Measurements from ENCODE around the gene ZBTB17. TPM values are rescaled to one million over a fixed set of nuclear protein-coding genes. Genes with fewer than 3 reads are reported as not detected.

ZBTB17 gene
- total and polyA plus RNA-seq, 9 of the 15 experiments (the other 6 are each of a cell fraction or from before 2014, with no cell fraction given): 1.1 to 53.4 (median 29.6) TPM

GRCh38 chr1:15989776-15990175 is 13.9 kb upstream of the ZBTB17 start (continued):
- TF ChIP-seq NFRKB (IDR thresholded peaks at IDR 0.05; ENCODE audit: low read depth) (no peak), CBFB (CRISPR knock-in tag; IDR thresholded peaks at IDR 0.05) (no peak), NR2C2 (CRISPR knock-in tag; IDR thresholded peaks at IDR 0.05) (no peak), NR2C2 (tag; IDR thresholded peaks at IDR 0.05) (no peak), POLR2H (tag; IDR thresholded peaks at IDR 0.05; ENCODE audit: low read depth) (no peak), ZNF133 (CRISPR knock-in tag; IDR thresholded peaks at IDR 0.05) (no peak)

DNA sequence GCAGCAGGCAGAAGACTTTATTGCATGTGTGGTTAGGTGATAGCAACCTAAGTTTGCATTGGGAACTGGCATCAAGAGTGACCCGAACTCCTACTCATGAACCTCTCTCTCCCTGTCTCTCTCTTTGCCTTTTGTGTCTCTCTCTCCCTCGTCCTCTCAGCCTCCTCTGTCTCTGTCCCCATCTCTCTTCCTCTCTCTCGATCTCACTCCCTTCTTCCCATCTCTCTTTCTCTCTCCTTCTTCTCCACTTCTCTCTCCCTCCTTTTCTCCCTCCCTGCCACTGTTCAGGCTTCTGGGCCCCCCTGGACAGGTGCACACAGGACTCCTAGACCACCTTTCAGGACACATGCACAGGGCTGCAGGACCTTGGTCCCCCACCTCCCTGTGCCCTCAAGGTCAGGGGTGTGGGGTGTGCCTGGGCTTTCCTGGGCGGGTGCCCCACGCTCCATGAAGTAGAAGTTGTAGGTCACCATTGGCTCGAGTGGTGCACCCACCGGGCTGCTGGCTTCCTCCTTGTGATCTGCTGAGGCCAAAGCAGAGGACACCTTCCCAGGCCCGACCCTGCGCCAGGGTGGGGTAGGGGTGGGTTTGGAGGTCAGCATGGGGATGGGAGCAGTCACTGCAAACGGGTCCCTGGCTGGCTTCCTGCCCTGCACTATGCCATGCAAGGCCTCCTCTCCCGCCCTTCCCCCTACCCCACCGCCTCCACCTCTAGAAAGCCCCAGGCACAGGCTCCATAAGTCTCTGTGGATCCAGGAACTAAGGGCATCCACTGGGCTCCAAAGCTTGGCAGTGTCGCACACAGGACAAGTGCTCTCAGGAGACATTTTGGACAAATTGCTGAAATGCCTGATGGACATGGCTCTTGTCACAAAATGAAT is 13.2 kb upstream of the ZBTB17 start:
- Histone ChIP-seq H3K9me3 (replicated peaks; ENCODE audit: control insufficient read depth, insufficient read depth, low read depth, low read length) (no peaks in the 10 kb centered on the region), H3K79me2 (ENCODE audit: control insufficient read depth, insufficient read depth, low read length) (no peaks in the 10 kb centered on the region), H3K36me3 (ENCODE audit: control insufficient read depth, insufficient read depth, low read length) (no peaks in the 10 kb centered on the region), H3K4me1 (replicated peaks in 1 of 2; ENCODE audit: control insufficient read depth in 2 of 2, insufficient read depth in 2 of 2, low read length in 2 of 2) (peaks cover 0 to 23% of the 10 kb centered on the region in 2 experiments; a peak in 2 of 5 replicates), H4K20me1 (replicated peaks; ENCODE audit: control insufficient read depth, insufficient read depth, low read length) (no peaks in the 10 kb centered on the region), H3K4me3 (no peak overlapping the region), H3K27ac (ENCODE audit: extremely low read depth, low read depth, low read length) (no peak overlapping the region), H3K4me2 (ENCODE audit: insufficient read depth, low read length) (no peak overlapping the region), H3K27me3 (ENCODE audit: control insufficient read depth in 2 of 2, insufficient read depth in 2 of 2, low read length in 2 of 2) (peaks cover 5 to 9% of the 10 kb centered on the region in 2 experiments; a peak in 3 of 5 replicates), H3K9me1 (ENCODE audit: control insufficient read depth, insufficient read depth, low read length) (no peaks in the 10 kb centered on the region), H2AFZ (ENCODE audit: low read depth, low read length) (no peak overlapping the region), H3K9ac (ENCODE audit: insufficient read depth in 1 of 2, low read depth in 2 of 2, low read length in 2 of 2) (no peak overlapping the region)
- no peak for FAIRE-seq
- BruUV-seq (replicated peaks): no TSS peak
- ChIA-PET CTCF (ENCODE audit: low intra/inter-chr PET ratio) (no interaction called here), POLR2A (interaction anchor here (0.6 to 1.0 kb wide), 2 partner anchors 13 to 1995 kb away, joined by 3 to 4 read pairs; partner anchors contain the start of gene ZBTB17)
- DNase-seq (ENCODE audit: extremely low read depth in 1 of 4, low spot score in 3 of 4): peak in 1 of 4 experiments; percentile 7
- no peak for ATAC-seq
- intact Hi-C loops (cut with micrococcal nuclease): no loop called here
- WGBS (ENCODE audit: insufficient coverage, low coverage, missing lambda C conversion rate): 15% methylated on average over 10 of the region's 13 CpGs
- in situ Hi-C loops (cut with MboI): no loop called here
- no peak for TF ChIP-seq PYGO2 (tag; IDR thresholded peaks at IDR 0.05)
- TF ChIP-seq, protein P1, sequence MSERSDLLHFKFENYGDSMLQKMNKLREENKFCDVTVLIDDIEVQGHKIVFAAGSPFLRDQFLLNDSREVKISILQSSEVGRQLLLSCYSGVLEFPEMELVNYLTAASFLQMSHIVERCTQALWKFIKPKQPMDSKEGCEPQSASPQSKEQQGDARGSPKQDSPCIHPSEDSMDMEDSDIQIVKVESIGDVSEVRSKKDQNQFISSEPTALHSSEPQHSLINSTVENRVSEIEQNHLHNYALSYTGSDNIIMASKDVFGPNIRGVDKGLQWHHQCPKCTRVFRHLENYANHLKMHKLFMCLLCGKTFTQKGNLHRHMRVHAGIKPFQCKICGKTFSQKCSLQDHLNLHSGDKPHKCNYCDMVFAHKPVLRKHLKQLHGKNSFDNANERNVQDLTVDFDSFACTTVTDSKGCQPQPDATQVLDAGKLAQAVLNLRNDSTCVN (CRISPR knock-in tag; IDR thresholded peaks at IDR 0.05): peak; percentile 75; the same call in 1 of the 2 replicates
- no peak for TF ChIP-seq BRD9 (IDR thresholded peaks at IDR 0.05; ENCODE audit: low read depth, partially characterized antibody)
- no peak for TF ChIP-seq POLR2AphosphoS5 (IDR thresholded peaks at IDR 0.05; ENCODE audit: control insufficient read depth, insufficient read depth, low read depth, low read length)
- no peak for TF ChIP-seq ETV1 (tag; conservative IDR thresholded peaks at IDR 0.05; ENCODE audit: low read depth)
- TF ChIP-seq ZNF3 (CRISPR knock-in tag; IDR thresholded peaks at IDR 0.05): no peak
- no peak for TF ChIP-seq ZNF146 (CRISPR knock-in tag; IDR thresholded peaks at IDR 0.05; ENCODE audit: unreplicated experiment)
- no peak for TF ChIP-seq C11orf30 (IDR thresholded peaks at IDR 0.05; ENCODE audit: low read depth)
- TF ChIP-seq POU5F1 (IDR thresholded peaks at IDR 0.05; ENCODE audit: borderline replicate concordance, low read depth, low read length, partially characterized antibody): no peak
- TF ChIP-seq WHSC1 (IDR thresholded peaks at IDR 0.05; ENCODE audit: low read length): no peak
- TF ChIP-seq LARP7 (IDR thresholded peaks at IDR 0.05): no peak
- TF ChIP-seq ZNF584 (CRISPR knock-in tag; IDR thresholded peaks at IDR 0.05; ENCODE audit: low read depth): no peak
- TF ChIP-seq ELF4 (CRISPR knock-in tag; IDR thresholded peaks at IDR 0.05): peak; percentile 55; the same call in 1 of the 2 replicates
- TF ChIP-seq MCM7 (IDR thresholded peaks at IDR 0.05): peak in 1 of 2 experiments; percentile 42; a peak in 1 of 4 replicates

Measured in K562 (cell line).